ENCODE measurements around the gene XPO5. TPM values are rescaled to one million over a fixed set of nuclear protein-coding genes. Genes with fewer than 3 reads are reported as not detected.

Gene XPO5
- total and polyA plus RNA-seq, 9 of the 15 experiments (the other 6 are each of a cell fraction or from before 2014, with no cell fraction given) = 36.0 to 170 (median 99.1) TPM

- no peak for ATAC-seq
- in situ Hi-C loops (cut with MboI) (no loop called here), intact Hi-C loops (cut with micrococcal nuclease) (no loop called here)
- Histone ChIP-seq H3K27me3 (ENCODE audit: control insufficient read depth in 2 of 2, insufficient read depth in 2 of 2, low read length in 2 of 2) (no peaks in the 10 kb centered on the region), H2AFZ (ENCODE audit: low read depth, low read length) (no peak overlapping the region), H4K20me1 (replicated peaks; ENCODE audit: control insufficient read depth, insufficient read depth, low read length) (no peaks in the 10 kb centered on the region), H3K9ac (ENCODE audit: insufficient read depth in 1 of 2, low read depth in 2 of 2, low read length in 2 of 2) (no peak overlapping the region), H3K9me3 (replicated peaks; ENCODE audit: control insufficient read depth, insufficient read depth, low read depth, low read length) (no peaks in the 10 kb centered on the region), H3K4me2 (ENCODE audit: insufficient read depth, low read length) (no peak overlapping the region), H3K36me3 (ENCODE audit: control insufficient read depth, insufficient read depth, low read length) (peaks cover 35% of the 10 kb centered on the region), H3K79me2 (ENCODE audit: control insufficient read depth, insufficient read depth, low read length) (peaks cover 59% of the 10 kb centered on the region), H3K27ac (ENCODE audit: extremely low read depth, low read depth, low read length) (no peak overlapping the region), H3K9me1 (ENCODE audit: control insufficient read depth, insufficient read depth, low read length) (no peaks in the 10 kb centered on the region), H3K4me3 (no peak overlapping the region), H3K4me1 (replicated peaks in 1 of 2; ENCODE audit: control insufficient read depth in 2 of 2, insufficient read depth in 2 of 2, low read length in 2 of 2) (peaks cover 5 to 14% of the 10 kb centered on the region in 2 experiments; a peak in 4 of 5 replicates)
- WGBS (ENCODE audit: insufficient coverage, low coverage, missing lambda C conversion rate) = 57% methylated on average over 2 of the region's 2 CpGs
- no peak for DNase-seq (ENCODE audit: extremely low read depth in 1 of 4, low spot score in 3 of 4)
- ChIA-PET CTCF (ENCODE audit: low intra/inter-chr PET ratio) (no interaction called here), POLR2A (interaction anchor here (0.9 kb wide), 1 partner anchor 15 kb away, joined by 3 read pairs; no protein-coding TSS in a partner anchor)
- FAIRE-seq = no peak
- no TSS peak for BruUV-seq (replicated peaks)
- TF ChIP-seq GATAD2B (IDR thresholded peaks at IDR 0.05; ENCODE audit: borderline replicate concordance) (no peak), ZNF146 (CRISPR knock-in tag; IDR thresholded peaks at IDR 0.05; ENCODE audit: unreplicated experiment) (no peak), TAF9B (IDR thresholded peaks at IDR 0.05; ENCODE audit: partially characterized antibody) (no peak), POLR3A (IDR thresholded peaks at IDR 0.05; ENCODE audit: borderline replicate concordance, extremely low read depth, insufficient read depth, insufficient read length) (no peak), HMGXB4 (CRISPR knock-in tag; IDR thresholded peaks at IDR 0.05) (no peak), RBM25 (IDR thresholded peaks at IDR 0.05; ENCODE audit: low read depth, low read length, severe bottlenecking) (no peak), ZNF184 (CRISPR knock-in tag; IDR thresholded peaks at IDR 0.05) (no peak), MEIS2 (IDR thresholded peaks at IDR 0.05; ENCODE audit: partially characterized antibody) (no peak), ZBTB2 (IDR thresholded peaks at IDR 0.05) (no peak), LEF1 (IDR thresholded peaks at IDR 0.05) (no peak), RUNX1 (IDR thresholded peaks at IDR 0.05; ENCODE audit: low read depth) (no peak), E4F1 (CRISPR knock-in tag; IDR thresholded peaks at IDR 0.05; ENCODE audit: borderline replicate concordance) (no peak), ZNF263 (CRISPR knock-in tag; IDR thresholded peaks at IDR 0.05; ENCODE audit: borderline replicate concordance) (no peak), SP1 (CRISPR knock-in tag; IDR thresholded peaks at IDR 0.05) (no peak), KDM5B (IDR thresholded peaks at IDR 0.05; ENCODE audit: insufficient replicate concordance, low read depth, low read length) (no peak), DMBX1 (CRISPR knock-in tag; IDR thresholded peaks at IDR 0.05; ENCODE audit: borderline replicate concordance) (no peak), L3MBTL2 (IDR thresholded peaks at IDR 0.05) (no peak)
Observed at GRCh38 chr6:43579171-43579570, 3.3 kb upstream of the XPO5 start.
